Measurements from ENCODE around the gene ZCCHC24. TPM values are rescaled to one million over a fixed set of nuclear protein-coding genes. Genes with fewer than 3 reads are reported as not detected.

ZCCHC24 gene
- total and polyA plus RNA-seq, 2 of the 8 experiments (the other 6 are each of a cell fraction or from before 2014, with no cell fraction given): 3.9 to 6.9 TPM

GRCh38 chr10:79430936-79431335, 14.5 kb downstream of the ZCCHC24 start:
- H3K4me3 ChIP-seq (ENCODE audit: extremely low read depth in 1 of 4, insufficient read depth in 2 of 4, low read depth in 3 of 4, low read length in 4 of 4): no peak overlapping the region
- no peak overlapping the region for H2BK15ac ChIP-seq (ENCODE audit: low read length)
- TF ChIP-seq RBBP5 (IDR thresholded peaks at IDR 0.05; ENCODE audit: borderline replicate concordance, low read depth, low read length): no peak
- no peak for TF ChIP-seq RAD21 (IDR thresholded peaks at IDR 0.05 in 1 of 2, conservative IDR thresholded peaks at IDR 0.05 in 1 of 2; ENCODE audit: low read depth in 2 of 2, low read length in 2 of 2)
- no peak for TF ChIP-seq HDAC2 (IDR thresholded peaks at IDR 0.05; ENCODE audit: borderline replicate concordance in 1 of 2, low read depth in 2 of 2, low read length in 2 of 2)
- TF ChIP-seq NRF1 (IDR thresholded peaks at IDR 0.05; ENCODE audit: low read depth, low read length): no peak
- no peak overlapping the region for H3K23ac ChIP-seq (ENCODE audit: insufficient read length)
- H2BK12ac ChIP-seq (ENCODE audit: low read depth, low read length): no peak overlapping the region
- no peaks in the 10 kb centered on the region for H3K23me2 ChIP-seq (ENCODE audit: low read depth, low read length)
- H2BK5ac ChIP-seq (ENCODE audit: low read depth, low read length): no peak overlapping the region
- peaks cover 0 to 11% (median 5%) of the 10 kb centered on the region in 4 experiments; a peak in 4 of 7 replicates for H3K4me1 ChIP-seq (replicated peaks in 1 of 4; ENCODE audit: control insufficient read depth in 3 of 4, insufficient read depth in 4 of 4, low read length in 3 of 4)
- ChIA-PET POLR2A (ENCODE audit: partially characterized antibody) (interaction anchor here (1.2 to 1.4 kb wide), 2 partner anchors 10 to 12 kb away, joined by 3 to 4 read pairs; no protein-coding TSS in a partner anchor), CTCF (ENCODE audit: partially characterized antibody) (interaction anchor here (0.7 to 1.8 kb wide), 7 partner anchors 8 to 58 kb away, joined by 3 to 5 read pairs (median 3); no protein-coding TSS in a partner anchor)
- H3K18ac ChIP-seq (ENCODE audit: extremely low read depth, low read length): no peak overlapping the region
- no peak overlapping the region for H4K8ac ChIP-seq (ENCODE audit: extremely low read depth, insufficient read depth, low read length)
- H2BK20ac ChIP-seq (ENCODE audit: low read length): no peak overlapping the region
- DNase-seq (ENCODE audit: low read depth in 1 of 2, low spot score in 2 of 2) (no peak), FAIRE-seq (no peak)
- no peak overlapping the region for H2AK5ac ChIP-seq (ENCODE audit: low read depth, low read length)
- no peaks in the 10 kb centered on the region for H3K36me3 ChIP-seq (ENCODE audit: control insufficient read depth in 2 of 4, insufficient read depth in 4 of 4, low read length in 3 of 4)
- H2AFZ ChIP-seq (ENCODE audit: low read length): no peak overlapping the region
- no peaks in the 10 kb centered on the region for H3K79me1 ChIP-seq (ENCODE audit: low read depth, low read length)
- H3K14ac ChIP-seq (ENCODE audit: insufficient read length): no peak overlapping the region
- H3K4me2 ChIP-seq (ENCODE audit: insufficient read depth in 1 of 2, low read depth in 2 of 2, low read length in 2 of 2): no peak overlapping the region
- no peak overlapping the region for H3K9ac ChIP-seq (replicated peaks in 1 of 4; ENCODE audit: extremely low read depth in 1 of 4, low read depth in 3 of 4, low read length in 3 of 4)
- no peaks in the 10 kb centered on the region for H4K20me1 ChIP-seq (replicated peaks in 1 of 2; ENCODE audit: control insufficient read depth in 1 of 2, insufficient read depth in 2 of 2, low read length in 2 of 2)
- no peaks in the 10 kb centered on the region for H3K27me3 ChIP-seq (replicated peaks in 1 of 4; ENCODE audit: control insufficient read depth in 3 of 4, extremely low read depth in 1 of 4, insufficient read depth in 3 of 4, low read length in 3 of 4)
- no peak overlapping the region for H2BK120ac ChIP-seq (replicated peaks; ENCODE audit: low read depth, low read length)
- no peaks in the 10 kb centered on the region for H3K79me2 ChIP-seq (ENCODE audit: control insufficient read depth in 1 of 2, insufficient read depth in 2 of 2, low read length in 2 of 2)
- H4K91ac ChIP-seq (replicated peaks; ENCODE audit: insufficient read length, low read length): no peak overlapping the region
- WGBS, 2 experiments (ENCODE audit: extremely low coverage in 1 of 2, insufficient coverage in 1 of 2, insufficient read length in 1 of 2, insufficient replicate concordance in 2 of 2, low coverage in 1 of 2, low lambda C conversion rate in 2 of 2, missing lambda C conversion rate in 1 of 2): 70% methylated on average over 2 of the region's 2 CpGs; no CpG with 5 or more reads in 1 of the 2 experiments
- H3K4ac ChIP-seq (replicated peaks; ENCODE audit: insufficient read length, low read depth, low read length): no peak overlapping the region
- no peak overlapping the region for H3K56ac ChIP-seq (replicated peaks; ENCODE audit: insufficient read length, low read depth, low read length)
- no peak overlapping the region for H3K27ac ChIP-seq (ENCODE audit: low read depth, low read length)
- H3K9me3 ChIP-seq (ENCODE audit: insufficient read depth in 2 of 2, low read depth in 1 of 2, low read length in 1 of 2): no peaks in the 10 kb centered on the region
- H4K5ac ChIP-seq (ENCODE audit: insufficient read length, low read depth, low read length): no peak overlapping the region
